Activated CD4-positive, alpha-beta T cell treated with anti-CD3 and anti-CD28 coated beads for 36 hours (primary cell): Measurements from ENCODE around the gene TAF6L. TPM values are rescaled to one million over a fixed set of nuclear protein-coding genes. Genes with fewer than 3 reads are reported as not detected.

ENCODE experiments used
- ATAC-seq: fragments of 200-7000 bp; cut with Tn5 transposase; one replicate; pipeline ENCODE4 v1.10.0; 2021; ENCODE audit warnings: mild to moderate bottlenecking, moderate library complexity
- CTCF ChIA-PET: fragments of 350-600 bp; sonication (Branson Sonifier 250); formaldehyde crosslinking; loops from one replicate; lab custom pipeline; 2021; ENCODE audit warnings: antibody characterized with exemption; lab: Charles Lee
- POLR2A ChIA-PET: fragments of 350-600 bp; sonication (Branson Sonifier 250); formaldehyde crosslinking; loops from one replicate; lab custom pipeline; 2021; ENCODE audit warnings: antibody characterized with exemption, inconsistent platforms; lab: Charles Lee
- DNase-seq: peaks from one replicate; pipeline ENCODE4 v3.0.0-alpha.2; 2020
- H3K27ac Mint-ChIP-seq: one replicate; pipeline ENCODE4 v1.8.0; 2021; ENCODE audit warnings: mixed read lengths
- H3K27me3 Mint-ChIP-seq: one replicate; pipeline ENCODE4 v1.8.0; 2021; ENCODE audit warnings: mixed read lengths
- H3K36me3 Mint-ChIP-seq: one replicate; pipeline ENCODE4 v1.8.0; 2021; ENCODE audit warnings: low read depth, mixed read lengths
- H3K4me1 Mint-ChIP-seq: one replicate; pipeline ENCODE4 v1.8.0; 2021; ENCODE audit warnings: mixed read lengths
- H3K4me3 Mint-ChIP-seq: one replicate; pipeline ENCODE4 v1.8.0; 2021; ENCODE audit warnings: mild to moderate bottlenecking, moderate library complexity, mixed read lengths
- H3K9me3 Mint-ChIP-seq: one replicate; pipeline ENCODE4 v1.8.0; 2021; ENCODE audit warnings: low read depth, mixed read lengths
- intact Hi-C, 2 experiments: fragments of 100-400 bp; cut with DNase I in 1 of 2; cut with micrococcal nuclease in 1 of 2; formaldehyde crosslinking; loops; one replicate each; pipeline versions ENCODE4 v1.14.2 to v1.15.1; 2022 to 2024; cut with DNase I, micrococcal nuclease
- total RNA-seq, 2 experiments: library from RNA; stranded (reverse); gene quantifications; one replicate each; pipeline ENCODE4 v1.2.3, GENCODE V29; 2021

Gene TAF6L
- total RNA-seq, 2 experiments from 2014 or later: 10.2 to 12.6 TPM

- Mint-ChIP-seq H3K4me3 (no peak overlapping the region), H3K36me3 (peaks cover 17% of the 10 kb centered on the region), H3K27me3 (no peaks in the 10 kb centered on the region), H3K4me1 (peaks cover 17% of the 10 kb centered on the region), H3K27ac (no peak overlapping the region), H3K9me3 (no peaks in the 10 kb centered on the region)
- ATAC-seq (no peak), DNase-seq (no peak)
- ChIA-PET CTCF (interaction anchor here (1.0 kb wide), 1 partner anchor 8 kb away, joined by 3 read pairs; no protein-coding TSS in a partner anchor), POLR2A (no interaction called here)
- intact Hi-C loops: no loop called here
Observed at GRCh38 chr11:62782753-62783152, 11.6 kb downstream of the TAF6L start.

GRCh38 chr11:62786318-62787004 is 15.3 kb downstream of the TAF6L start:
- H3K36me3 Mint-ChIP-seq: peaks cover 39% of the 10 kb centered on the region
- H3K9me3 Mint-ChIP-seq: no peaks in the 10 kb centered on the region
- DNase-seq (peak; percentile 92), ATAC-seq (peak; percentile 70)
- intact Hi-C loops: loop anchor here (1.0 to 5.0 kb wide), 15 partner anchors 15 to 95 kb away; partner anchors contain the start of genes HNRNPUL2 (in 2 of the 2), NXF1 (in 2 of the 2), POLR2G (in 2 of the 2) and TAF6L (in 2 of the 2)
- H3K27me3 Mint-ChIP-seq: no peaks in the 10 kb centered on the region
- peak overlapping the region; percentile 90 for H3K4me3 Mint-ChIP-seq
- ChIA-PET CTCF (interaction anchor here (0.6 to 6.1 kb wide), 42 partner anchors 10 to 213 kb away, joined by 3 to 75 read pairs (median 4); partner anchors contain the start of genes C11orf98, CSKMT, EEF1G and HNRNPUL2), POLR2A (interaction anchor here (0.6 to 3.5 kb wide), 19 partner anchors 10 to 195 kb away, joined by 3 to 52 read pairs (median 5); partner anchors contain the start of genes SLC3A2, STX5, TAF6L and TEX54)
- peak overlapping the region; percentile 90 for H3K27ac Mint-ChIP-seq
- peaks cover 39% of the 10 kb centered on the region for H3K4me1 Mint-ChIP-seq

- peak; percentile 99 for DNase-seq
- ChIA-PET CTCF (interaction anchor here (0.6 to 6.1 kb wide), 38 partner anchors 9 to 185 kb away, joined by 3 to 75 read pairs (median 4); partner anchors contain the start of genes C11orf98, CSKMT, HNRNPUL2 and MTA2), POLR2A (interaction anchor here (0.5 to 3.5 kb wide), 20 partner anchors 10 to 196 kb away, joined by 3 to 52 read pairs (median 6); partner anchors contain the start of genes HNRNPUL2, SLC3A2, STX5 and TAF6L)
- intact Hi-C loops: loop anchor here (1.0 to 5.0 kb wide), 14 partner anchors 16 to 94 kb away; partner anchors contain the start of genes HNRNPUL2 (in 2 of the 2), NXF1 (in 2 of the 2), POLR2G (in 2 of the 2) and TAF6L (in 2 of the 2)
- H3K9me3 Mint-ChIP-seq: no peaks in the 10 kb centered on the region
- peak within 1 kb of the TSS; percentile 95 for H3K27ac Mint-ChIP-seq
- peaks cover 42% of the 10 kb centered on the region for H3K4me1 Mint-ChIP-seq
- H3K4me3 Mint-ChIP-seq: peak within 1 kb of the TSS; percentile 90
- H3K27me3 Mint-ChIP-seq: no peaks in the 10 kb centered on the region
- H3K36me3 Mint-ChIP-seq: peaks cover 46% of the 10 kb centered on the region
- peak; percentile 63 for ATAC-seq
Observed at GRCh38 chr11:62787005-62787759, 16.0 kb downstream of the TAF6L start, which contains the start of gene TMEM179B. Gene TMEM179B (plus strand): TSS chr11:62787402. CDS start chr11:62787432, 30 bp downstream.

- no peaks in the 10 kb centered on the region for H3K27me3 Mint-ChIP-seq
- peak overlapping the region; percentile 90 for H3K4me3 Mint-ChIP-seq
- DNase-seq: no peak
- POLR2A ChIA-PET: interaction anchor here (0.6 to 3.5 kb wide), 7 partner anchors 15 to 93 kb away, joined by 3 to 52 read pairs (median 3); partner anchors contain the start of genes WDR74 and ZBTB3
- peaks cover 48% of the 10 kb centered on the region for H3K4me1 Mint-ChIP-seq
- peaks cover 58% of the 10 kb centered on the region for H3K36me3 Mint-ChIP-seq
- H3K27ac Mint-ChIP-seq: peak overlapping the region; percentile 81
- H3K9me3 Mint-ChIP-seq: no peaks in the 10 kb centered on the region
- no peak for ATAC-seq
- CTCF ChIA-PET: interaction anchor here (0.6 to 6.1 kb wide), 3 partner anchors 12 to 1461 kb away, joined by 3 to 75 read pairs (median 3); partner anchors contain the start of gene TAF6L
- intact Hi-C loops: loop anchor here in 1 of 2 experiments (5.0 kb wide), 1 partner anchor 37 kb away; the partner anchor contains the start of gene ZBTB3
Observed at GRCh38 chr11:62788991-62789390, 17.8 kb downstream of the TAF6L start.

- Mint-ChIP-seq H3K4me3 (peak overlapping the region; percentile 90), H3K36me3 (peaks cover 64% of the 10 kb centered on the region), H3K4me1 (peaks cover 48% of the 10 kb centered on the region), H3K27me3 (no peaks in the 10 kb centered on the region), H3K27ac (peak overlapping the region; percentile 81), H3K9me3 (no peaks in the 10 kb centered on the region)
- ChIA-PET POLR2A (interaction anchor here (0.6 to 1.4 kb wide), 6 partner anchors 14 to 63 kb away, joined by 3 to 15 read pairs (median 3); partner anchors contain the start of genes WDR74 and ZBTB3), CTCF (interaction anchor here (1.0 to 6.1 kb wide), 3 partner anchors 11 to 51 kb away, joined by 3 to 75 read pairs (median 9); partner anchors contain the start of gene TAF6L)
- ATAC-seq (no peak), DNase-seq (no peak)
- intact Hi-C loops: loop anchor here in 1 of 2 experiments (5.0 kb wide), 1 partner anchor 37 kb away; the partner anchor contains the start of gene ZBTB3
Observed at GRCh38 chr11:62789576-62789975, 18.4 kb downstream of the TAF6L start.

- Mint-ChIP-seq H3K36me3 (peaks cover 81% of the 10 kb centered on the region), H3K4me1 (peaks cover 40% of the 10 kb centered on the region), H3K27me3 (no peaks in the 10 kb centered on the region), H3K4me3 (peak within 1 kb of the TSS; percentile 89), H3K9me3 (no peaks in the 10 kb centered on the region), H3K27ac (peak within 1 kb of the TSS; percentile 90)
- DNase-seq (peak; percentile 95), ATAC-seq (peak; percentile 83)
- ChIA-PET CTCF (interaction anchor here (1.0 to 1.2 kb wide), 2 partner anchors 9 to 19 kb away, joined by 3 to 4 read pairs; no protein-coding TSS in a partner anchor), POLR2A (interaction anchor here (0.6 to 2.8 kb wide), 7 partner anchors 9 to 193 kb away, joined by 3 to 13 read pairs (median 5); no protein-coding TSS in a partner anchor)
- intact Hi-C loops: loop anchor here (1.0 kb wide), 5 partner anchors 14 to 90 kb away; partner anchors contain the start of genes NXF1 (in 2 of the 2) and ZBTB3 (in 1 of the 2)
Observed at GRCh38 chr11:62791501-62792201, 20.5 kb downstream of the TAF6L start, which contains the start of gene TMEM223. Gene TMEM223 (minus strand): TSS chr11:62792006. CDS start chr11:62791994, 12 bp downstream.

GRCh38 chr11:62792202-62792575 is 21.0 kb downstream of the TAF6L start:
- Mint-ChIP-seq H3K9me3 (no peaks in the 10 kb centered on the region), H3K36me3 (peaks cover 85% of the 10 kb centered on the region), H3K4me3 (peak overlapping the region; percentile 89), H3K27me3 (no peaks in the 10 kb centered on the region), H3K27ac (peak overlapping the region; percentile 90), H3K4me1 (peaks cover 40% of the 10 kb centered on the region)
- POLR2A ChIA-PET: interaction anchor here (0.6 to 2.8 kb wide), 4 partner anchors 10 to 127 kb away, joined by 3 to 13 read pairs (median 6); partner anchors contain the start of genes C11orf98 and CSKMT
- intact Hi-C loops: loop anchor here (1.0 kb wide), 5 partner anchors 13 to 89 kb away; partner anchors contain the start of genes NXF1 (in 2 of the 2) and ZBTB3 (in 1 of the 2)
- peak; percentile 48 for DNase-seq
- ATAC-seq: peak; percentile 9
- CTCF ChIA-PET: interaction anchor here (0.6 to 1.2 kb wide), 2 partner anchors 20 to 229 kb away, joined by 3 read pairs; no protein-coding TSS in a partner anchor

GRCh38 chr11:62794201-62794775 is 23.1 kb downstream of the TAF6L start:
- intact Hi-C loops: no loop called here
- no peak overlapping the region for H3K4me3 Mint-ChIP-seq

GRCh38 chr11:62796281-62796680 is 25.1 kb downstream of the TAF6L start:
- Mint-ChIP-seq H3K27ac (no peak overlapping the region), H3K27me3 (no peaks in the 10 kb centered on the region), H3K9me3 (no peaks in the 10 kb centered on the region), H3K4me3 (no peak overlapping the region), H3K4me1 (peaks cover 15% of the 10 kb centered on the region), H3K36me3 (peaks cover 85% of the 10 kb centered on the region)
- intact Hi-C loops: no loop called here
- DNase-seq (no peak), ATAC-seq (no peak)
- POLR2A ChIA-PET: interaction anchor here (0.6 to 1.5 kb wide), 4 partner anchors 8 to 127 kb away, joined by 4 to 11 read pairs (median 8); partner anchors contain the start of gene TMEM179B
- CTCF ChIA-PET: interaction anchor here (0.8 to 2.0 kb wide), 2 partner anchors 10 to 42 kb away, joined by 5 to 7 read pairs; partner anchors contain the start of gene ZBTB3

More at GRCh38 chr11:62794201-62794775, 23.1 kb downstream of the TAF6L start:
- ChIA-PET POLR2A (interaction anchor here (0.7 to 1.4 kb wide), 3 partner anchors 9 to 47 kb away, joined by 3 to 8 read pairs (median 4); no protein-coding TSS in a partner anchor), CTCF (interaction anchor here (0.8 to 1.0 kb wide), 2 partner anchors 36 to 67 kb away, joined by 3 read pairs; no protein-coding TSS in a partner anchor)
- Mint-ChIP-seq H3K27me3 (no peaks in the 10 kb centered on the region), H3K27ac (peak overlapping the region; percentile 75), H3K36me3 (peaks cover 87% of the 10 kb centered on the region), H3K9me3 (no peaks in the 10 kb centered on the region), H3K4me1 (peaks cover 29% of the 10 kb centered on the region)
- DNase-seq: no peak
- ATAC-seq: no peak
